Adrenal gland (tissue), 12 donors: ENCODE measurements around the gene ZNF439. TPM values are rescaled to one million over a fixed set of nuclear protein-coding genes. Genes with fewer than 3 reads are reported as not detected.

Experiments used
- polyA plus RNA-seq, 3 donors: library from polyadenylated mRNA; stranded (reverse); fragments of 200-250 nt in 2 of 3; fragments of 350-450 nt in 1 of 3; fragmentation: Illumina TruSeq in 1 of 3; extraction: RNeasy Lipid Tissue Mini Kit (QIAGEN cat#74804) in 1 of 3; gene quantifications; one replicate each; pipeline ENCODE4 v1.2.3, GENCODE V29; 2013 to 2014
- total RNA-seq, 9 donors: library from RNA; depleted of rRNA in 4 of 9; stranded (reverse); fragments of >200 nt in 4 of 9; fragments of 120-200 nt in 1 of 9; fragmentation: NEBNext Ultra II Directional in 1 of 9; extraction: Animal tissue kit (Norgen Biotek cat#: 25700) in 1 of 9; gene quantifications; one replicate each; pipeline versions ENCODE4 v1.1.0 to v1.2.4, GENCODE V29; 2013 to 2023
- donor health status: healthy with polysubstance abuse.
- donor health status: Bipolar disorder and iron deficiency.
- donor health status: DM: yes; HTN: yes; CAD: no.
- donor health status: DM: no; HTN: no; CAD: no.
- donor health status: DM: no; HTN: no; CAD: no.
- donor health status: DM: yes; HTN: yes; CAD: no.

Gene ZNF439
- total and polyA plus RNA-seq, 12 donors = 2.5 to 13.1 (median 5.8) TPM

Other genes starting within 250 kb of the ZNF439 start
- gene ZNF823, start 109.8 kb upstream of the ZNF439 start, total RNA-seq = 1 to 10 TPM; 2.6 to 9.1 (median 4.7) TPM
- gene ZNF823, start 109.8 kb upstream of the ZNF439 start, polyA plus RNA-seq = 1 to 10 TPM; 2.8 to 4.7 (median 3.6) TPM
- gene ZNF441, start 81.7 kb upstream of the ZNF439 start, total RNA-seq = 10 to 100 TPM in 2 of 9 donors, 1 to 10 TPM in 7; 2.8 to 14.2 (median 7.7) TPM
- 1 to 10 TPM; 4.4 to 9.7 (median 6.5) TPM for gene ZNF441, start 81.7 kb upstream of the ZNF439 start, polyA plus RNA-seq
- gene ZNF491, start 50.2 kb upstream of the ZNF439 start, total RNA-seq = 1 to 10 TPM in 8 of 9 donors, under 1 TPM in 1; 0.24 to 7.2 (median 3.7) TPM
- gene ZNF491, start 50.2 kb upstream of the ZNF439 start, polyA plus RNA-seq = 1 to 10 TPM; 1.2 to 3.5 (median 2.2) TPM
- 10 to 100 TPM in 4 of 9 donors, 1 to 10 TPM in 5; 4.0 to 14.5 (median 9.5) TPM for gene ZNF440, start 34.5 kb upstream of the ZNF439 start, total RNA-seq
- 1 to 10 TPM; 3.4 to 7.3 (median 5.9) TPM for gene ZNF440, start 34.5 kb upstream of the ZNF439 start, polyA plus RNA-seq
- gene ZNF69, start 39.1 kb downstream of the ZNF439 start, total RNA-seq = 100 to 1,000 TPM in 1 of 9 donors, 10 to 100 TPM in 6, 1 to 10 TPM in 2; 5.5 to 138 (median 12.9) TPM
- gene ZNF69, start 39.1 kb downstream of the ZNF439 start, polyA plus RNA-seq = 10 to 100 TPM in 1 of 3 donors, 1 to 10 TPM in 2; 6.7 to 11.8 (median 6.9) TPM
- 10 to 100 TPM in 5 of 9 donors, 1 to 10 TPM in 4; 5.5 to 19.7 (median 11.7) TPM for gene ZNF700, start 76.4 kb downstream of the ZNF439 start, total RNA-seq
- gene ZNF700, start 76.4 kb downstream of the ZNF439 start, polyA plus RNA-seq = 10 to 100 TPM in 2 of 3 donors, 1 to 10 TPM in 1; 7.9 to 27.3 (median 25.1) TPM
- gene ZNF763, start 116.3 kb downstream of the ZNF439 start, total RNA-seq = 1 to 10 TPM; 1.8 to 6.2 (median 4.2) TPM
- gene ZNF763, start 116.3 kb downstream of the ZNF439 start, polyA plus RNA-seq = 10 to 100 TPM in 1 of 3 donors, 1 to 10 TPM in 2; 5.5 to 11.9 (median 7.2) TPM
- 10 to 100 TPM in 1 of 9 donors, 1 to 10 TPM in 8; 3.1 to 21.7 (median 4.4) TPM for gene ZNF433, start 187.0 kb downstream of the ZNF439 start, total RNA-seq
- gene ZNF433, start 187.0 kb downstream of the ZNF439 start, polyA plus RNA-seq = 10 to 100 TPM in 1 of 3 donors, 1 to 10 TPM in 2; 6.5 to 12.3 (median 7.2) TPM
- gene ZNF878, start 204.2 kb downstream of the ZNF439 start, total RNA-seq = under 1 TPM in 8 of 9 donors, not detected in 1; 0.25 to 0.68 (median 0.28) TPM
- gene ZNF878, start 204.2 kb downstream of the ZNF439 start, polyA plus RNA-seq = under 1 TPM; 0.20 to 0.32 (median 0.24) TPM
- gene ZNF844, start 216.0 kb downstream of the ZNF439 start, total RNA-seq = 10 to 100 TPM in 3 of 9 donors, 1 to 10 TPM in 6; 5.2 to 14.4 (median 9.9) TPM
- gene ZNF844, start 216.0 kb downstream of the ZNF439 start, polyA plus RNA-seq = 10 to 100 TPM in 1 of 3 donors, 1 to 10 TPM in 2; 1.2 to 11.2 (median 2.2) TPM